NCI-H82 (cell line): ENCODE results near the gene LOXL4.

Source experiments
- DNase-seq: peaks from one replicate; lab custom pipeline; 2025; lab: John Stamatoyannopoulos, UW

LOXL4 gene

GRCh38 chr10:98295401-98295811, 27.4 kb upstream of the LOXL4 start:
- DNase-seq = peak; percentile 54

- no peak for DNase-seq
Measured at GRCh38 chr10:98294270-98294627, 26.3 kb upstream of the LOXL4 start.

DNA sequence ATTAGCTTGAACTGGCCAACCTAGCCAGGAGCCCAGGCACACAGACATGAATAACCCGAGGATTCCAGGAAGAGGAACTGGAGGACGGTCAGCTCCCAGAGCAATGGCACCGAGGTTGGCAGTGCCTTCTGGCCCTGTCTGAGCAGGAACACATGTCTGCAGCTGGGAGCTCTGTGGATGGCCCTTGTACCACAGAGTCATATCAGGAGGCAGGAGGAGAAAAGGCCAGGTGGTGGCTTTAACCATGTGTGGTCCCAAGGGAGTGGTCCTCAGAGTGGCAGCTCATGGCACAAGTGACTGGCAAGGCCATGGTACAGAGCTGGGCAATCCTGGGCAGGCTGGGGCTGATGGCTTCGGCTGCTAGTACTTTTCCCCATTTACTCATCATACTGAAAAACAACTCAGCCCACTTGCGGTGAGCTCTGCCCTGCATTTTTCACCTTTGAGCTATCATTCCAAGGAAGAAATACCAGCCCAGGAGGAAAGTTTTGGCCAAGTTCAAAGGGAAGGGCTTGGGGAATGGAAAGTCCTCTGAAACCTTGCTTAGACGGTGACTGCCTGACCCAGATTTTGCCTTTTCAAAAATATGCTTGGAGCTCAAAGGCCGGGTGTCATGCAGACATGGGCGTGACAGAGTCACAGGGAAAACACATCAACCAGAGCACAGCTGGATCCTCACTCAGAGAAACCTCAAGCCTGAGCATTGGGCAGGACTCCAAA, 25.7 kb upstream of the LOXL4 start:
- no peak for DNase-seq

DNA sequence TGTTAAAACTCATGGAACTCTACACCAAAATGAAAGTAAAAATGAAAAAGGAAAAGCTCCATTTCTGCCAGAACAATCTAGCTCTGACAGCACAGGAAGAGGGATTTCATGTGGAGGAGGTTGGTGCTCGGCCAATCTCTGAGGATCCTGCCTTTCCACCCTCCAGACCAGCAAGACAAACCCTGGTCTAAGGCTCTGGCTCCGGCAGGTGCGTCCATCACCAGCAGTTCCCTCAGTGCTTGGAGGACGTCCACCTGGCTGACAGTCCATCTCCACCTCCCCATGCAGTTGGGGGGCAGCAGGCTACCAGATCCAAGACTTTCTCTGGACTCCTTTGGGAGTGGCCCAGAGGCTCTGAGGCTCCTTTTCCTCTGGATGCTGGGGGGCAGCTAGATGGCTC, 25.0 kb upstream of the LOXL4 start:
- DNase-seq = no peak

- DNase-seq = no peak
Measured at GRCh38 chr10:98289802-98290209, 21.8 kb upstream of the LOXL4 start.

GRCh38 chr10:98287321-98287720, 19.3 kb upstream of the LOXL4 start:
- no peak for DNase-seq

GRCh38 chr10:98286419-98286818, 18.4 kb upstream of the LOXL4 start:
- no peak for DNase-seq

- DNase-seq = no peak
Measured at GRCh38 chr10:98285416-98285815, 17.4 kb upstream of the LOXL4 start.

DNA sequence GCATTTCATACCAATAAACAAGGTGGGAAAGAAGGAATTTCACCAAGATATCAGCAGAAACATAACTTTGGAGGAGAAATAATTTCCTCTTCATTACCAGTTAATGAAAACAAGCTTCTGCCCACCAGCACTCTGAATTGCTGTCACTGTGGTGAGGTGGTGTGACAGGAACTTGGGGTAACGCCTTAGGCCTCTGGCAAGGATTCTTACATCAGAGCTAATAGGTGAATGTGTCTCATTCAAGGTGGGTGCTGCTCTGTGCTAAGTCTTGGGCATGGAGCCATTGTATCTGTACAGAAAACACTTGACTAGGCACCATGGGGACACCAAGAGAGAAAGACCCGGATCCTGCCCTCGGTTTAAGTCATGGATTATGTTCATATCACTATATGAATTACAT, 8.3 kb upstream of the LOXL4 start:
- DNase-seq = no peak

- DNase-seq = no peak
Measured at GRCh38 chr10:98274562-98274961, 6.6 kb upstream of the LOXL4 start.

DNA sequence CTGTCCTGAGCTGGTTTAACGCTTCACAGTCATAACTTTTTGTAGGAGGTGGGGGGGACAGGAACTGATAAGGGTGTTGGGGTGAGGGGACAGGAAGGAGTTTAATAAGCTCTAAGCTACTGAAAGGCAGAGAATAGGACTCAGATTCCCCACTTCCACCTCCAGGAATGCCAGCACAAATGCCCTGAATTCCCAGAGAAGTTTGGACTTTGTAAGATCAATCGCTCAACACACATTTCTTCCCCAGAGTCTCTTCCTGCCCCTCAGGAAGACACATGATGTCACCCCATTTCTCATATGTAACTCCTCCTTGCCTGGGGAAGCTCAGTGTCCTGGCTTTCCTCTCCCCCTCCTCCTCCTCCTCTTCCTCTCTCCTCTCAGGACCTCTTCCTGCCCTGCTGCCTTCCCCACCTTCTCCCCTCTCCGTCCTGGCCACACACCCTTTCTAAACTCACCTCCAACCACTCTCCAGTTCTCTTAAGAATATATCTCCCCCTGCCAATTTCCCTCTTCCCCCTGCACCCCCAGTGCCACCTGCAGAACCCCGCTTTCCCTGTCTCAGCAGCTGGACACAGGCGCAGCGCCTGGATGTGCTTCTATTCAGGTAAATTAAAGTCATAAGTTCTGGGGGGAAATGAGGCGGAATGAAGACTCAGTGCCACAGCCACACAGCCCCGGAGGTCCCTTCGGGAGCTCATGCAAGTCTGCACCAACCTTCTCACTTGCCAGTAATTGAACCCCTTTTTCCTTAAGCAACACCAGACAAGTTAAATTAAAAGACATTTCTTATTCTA, 5.3 kb upstream of the LOXL4 start:
- no peak for DNase-seq

- no peak for DNase-seq
Measured at GRCh38 chr10:98272656-98273055, 4.7 kb upstream of the LOXL4 start.

- no peak for DNase-seq
Measured at GRCh38 chr10:98272245-98272644, 4.3 kb upstream of the LOXL4 start.

DNA sequence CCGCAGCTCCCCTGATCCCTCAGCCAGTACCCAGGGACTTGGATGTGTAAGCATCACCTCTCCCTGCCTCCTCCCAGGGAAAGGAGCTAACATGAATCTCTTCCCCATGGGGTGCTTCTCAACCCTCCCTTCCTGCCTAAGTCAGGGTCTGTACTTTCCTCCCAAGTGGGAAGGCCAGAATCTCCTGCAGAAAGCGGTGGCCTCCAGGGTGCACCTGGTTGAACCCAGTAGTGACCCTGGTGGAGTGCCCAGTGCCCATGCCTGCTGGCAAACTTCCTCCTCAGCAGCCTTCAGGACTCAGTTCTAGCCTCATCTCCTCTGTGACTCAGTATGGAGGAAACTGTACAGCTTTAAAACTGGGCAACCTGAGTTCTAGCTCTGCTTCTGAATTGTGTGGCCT, 2.8 kb upstream of the LOXL4 start:
- DNase-seq = no peak

DNA sequence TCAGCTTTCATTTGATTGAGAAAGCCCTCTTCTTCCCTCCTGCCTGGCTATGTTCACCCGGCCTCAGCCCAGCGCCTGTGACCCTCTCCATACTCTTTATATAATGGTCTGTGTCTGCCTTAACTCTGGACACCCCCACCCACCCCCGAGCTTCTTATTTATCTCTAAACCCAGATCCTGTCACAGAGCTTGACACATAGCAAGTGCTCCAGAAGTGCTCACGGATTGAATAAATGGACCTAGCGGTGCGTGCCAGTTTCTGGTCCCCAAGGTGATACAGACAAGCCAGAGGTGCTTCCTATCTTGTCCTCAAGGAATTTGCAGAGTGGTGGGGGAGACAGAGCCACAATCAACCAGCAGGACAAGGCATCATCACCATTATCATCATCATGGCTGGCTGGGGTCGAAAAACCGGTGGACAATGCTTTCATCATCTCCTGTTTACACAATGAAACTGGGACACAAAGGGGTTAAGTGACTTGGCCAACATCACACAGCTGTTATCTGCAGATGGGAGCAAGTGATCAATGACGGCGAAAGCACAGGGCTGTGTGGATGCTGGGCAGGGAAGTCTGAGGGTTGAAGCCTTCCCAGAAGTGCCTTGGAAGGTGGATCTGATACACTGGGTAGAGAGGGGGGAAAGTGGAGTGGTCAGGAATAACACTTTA, 2.2 kb upstream of the LOXL4 start:
- peak; percentile 33 for DNase-seq

DNA sequence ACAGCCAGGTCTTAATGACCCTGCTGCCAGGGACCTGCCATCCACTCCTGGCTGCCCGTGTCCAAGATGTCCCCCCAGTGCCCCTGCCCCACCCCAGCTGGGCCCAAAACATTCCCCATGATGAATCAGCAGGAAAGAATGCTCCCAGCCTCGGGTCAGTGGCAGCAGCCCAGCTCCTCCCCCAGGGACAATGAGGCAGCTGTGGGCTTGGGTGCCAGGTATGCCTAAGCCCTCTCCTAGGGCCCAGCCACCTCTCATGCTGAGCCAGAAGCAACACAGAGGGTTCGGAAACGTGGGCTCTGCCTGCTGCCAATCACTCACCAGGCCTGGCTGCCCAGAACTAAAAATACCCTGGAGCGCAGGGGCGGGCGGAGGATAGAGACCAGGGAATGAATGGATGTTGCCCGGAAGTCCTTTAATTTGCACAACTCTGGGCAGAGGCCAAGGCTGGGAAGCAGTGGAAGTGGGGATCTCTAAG, 1.5 kb upstream of the LOXL4 start:
- DNase-seq = peak; percentile 39

DNA sequence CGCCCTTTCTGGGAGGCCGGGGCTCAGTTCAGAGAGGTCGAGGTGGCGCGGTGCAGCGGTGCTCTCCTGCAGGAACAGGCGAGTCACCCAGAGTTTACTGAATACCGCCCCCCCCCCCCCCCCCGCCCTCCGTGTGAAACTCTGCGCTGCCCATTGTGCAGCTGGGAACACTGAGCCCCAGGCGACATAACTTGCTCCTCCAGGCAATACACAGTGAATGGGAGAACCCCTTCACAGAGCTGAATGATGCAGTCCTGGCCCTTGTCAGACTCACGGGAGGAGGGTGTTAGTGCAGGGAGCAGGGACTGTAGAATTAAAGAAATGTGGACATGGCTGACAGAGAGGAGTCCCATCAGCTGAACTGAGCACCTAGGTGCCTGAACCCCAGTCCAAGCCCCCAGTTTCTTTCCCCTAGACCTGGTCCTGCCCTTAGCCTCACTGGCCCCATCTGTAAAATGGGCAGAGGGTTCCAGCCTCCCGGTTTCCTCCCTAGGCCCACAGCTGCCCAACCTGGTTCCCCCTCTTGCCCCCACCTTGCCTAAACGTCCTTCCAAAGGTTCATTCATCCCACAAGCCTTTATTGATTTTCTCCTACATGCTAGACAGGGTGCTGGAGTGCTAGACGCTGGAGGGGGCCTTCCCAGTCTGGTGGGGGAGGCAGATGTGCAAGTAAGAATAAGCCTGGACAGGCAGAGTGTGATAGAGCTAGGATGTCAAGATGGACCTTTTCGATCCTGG, 869 bp upstream of the LOXL4 start:
- DNase-seq = peak; percentile 26

- DNase-seq = peak; percentile 55
Measured at GRCh38 chr10:98267069-98267893, 713 bp downstream of the LOXL4 start.

DNA sequence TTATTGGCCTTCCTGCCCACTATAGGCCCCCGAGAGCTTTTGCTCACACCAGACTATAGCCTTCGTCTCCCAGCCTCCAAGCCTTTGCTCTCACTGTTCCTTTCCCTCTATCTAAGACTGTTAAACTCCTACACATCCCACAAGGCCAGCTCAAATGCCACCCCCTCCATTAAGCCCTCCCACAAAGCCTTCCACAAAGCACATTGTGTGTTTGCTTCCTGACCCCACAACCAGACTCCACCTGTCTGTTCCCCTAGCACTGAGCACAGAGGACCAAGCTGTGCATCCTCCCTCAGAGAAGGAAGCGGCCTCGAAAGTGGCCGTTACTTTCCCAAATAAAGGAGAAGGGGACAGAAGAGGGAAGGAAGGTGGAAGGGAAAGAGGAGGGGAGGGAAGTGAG, 1.3 kb downstream of the LOXL4 start:
- DNase-seq = no peak

DNA sequence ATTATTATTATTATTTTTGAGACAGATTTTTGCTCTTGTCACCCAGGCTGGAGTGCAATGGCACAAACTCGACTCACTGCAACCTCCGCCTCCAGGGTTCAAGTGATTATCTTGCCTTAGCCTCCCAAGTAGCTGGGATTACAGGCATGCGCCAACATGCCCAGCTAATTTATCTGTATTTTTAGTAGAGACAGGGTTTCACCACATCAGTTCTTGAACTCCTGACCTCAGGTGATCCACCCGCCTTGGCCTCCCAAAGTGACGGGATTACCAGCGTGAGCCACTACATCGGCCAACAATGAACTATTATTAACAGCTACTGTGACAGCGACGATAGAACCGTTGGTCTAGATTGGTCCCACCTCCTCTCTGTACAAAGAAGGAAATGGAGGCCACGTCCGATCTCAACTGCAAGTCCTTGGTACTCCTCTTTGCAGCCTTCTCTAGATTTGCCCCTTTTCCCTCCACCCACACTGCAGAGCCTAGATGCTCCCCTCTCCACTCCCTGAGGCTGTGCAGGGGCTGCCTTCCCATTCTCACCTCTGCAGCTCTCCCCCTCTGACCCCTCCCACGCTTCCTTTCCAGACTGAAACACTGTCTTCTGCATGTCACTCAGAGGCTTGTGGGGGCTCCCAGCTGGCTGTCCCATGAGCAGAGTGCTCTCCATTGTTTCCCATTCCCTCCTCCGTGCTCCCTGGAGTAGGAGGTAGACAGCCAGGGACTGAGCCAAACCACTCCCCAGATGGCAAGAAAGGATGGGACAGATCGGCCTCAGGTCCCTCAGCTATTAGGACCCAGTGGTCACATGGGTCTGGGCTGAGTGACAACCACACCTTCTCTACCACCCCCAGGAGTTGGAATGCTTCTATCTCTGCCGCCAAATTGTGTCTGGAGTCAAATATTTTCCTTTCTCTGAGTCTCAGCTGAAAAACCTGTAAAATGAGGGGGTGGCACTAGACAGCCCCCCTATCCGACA, 2.3 kb downstream of the LOXL4 start:
- no peak for DNase-seq
